NCI-H82 (cell line): ENCODE measurements around the gene KIFAP3.
A peak's percentile ranks its signal among the peaks of the same experiment; 100 is the strongest.
"Not testable (repeated sequence)": the region's sequence is repeated elsewhere in the genome, so short reads cannot be mapped to it uniquely, and the experiment has no call there.

ENCODE experiments used
- DNase-seq: peaks from one replicate; lab custom pipeline; 2025; lab: John Stamatoyannopoulos, UW

KIFAP3 gene

DNA sequence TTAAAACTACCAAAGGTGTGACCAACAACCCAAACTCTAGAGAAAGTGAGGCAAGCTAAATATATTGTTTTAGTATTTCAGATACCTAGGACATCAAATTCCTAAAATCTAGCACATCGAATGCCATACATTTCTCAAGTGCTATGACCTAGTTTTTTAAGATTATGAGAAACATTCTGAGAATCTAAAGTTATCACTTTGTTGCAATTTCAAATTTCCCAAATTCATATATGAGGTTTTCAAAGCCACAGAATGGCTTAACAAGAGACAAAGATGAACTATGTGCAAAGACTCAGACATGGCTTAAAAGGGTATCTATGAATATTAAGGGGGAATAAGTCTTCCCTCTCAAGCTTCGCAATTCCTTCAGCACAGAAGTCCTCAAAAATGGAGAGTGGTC, 187.6 kb downstream of the KIFAP3 start:
- no peak for DNase-seq

DNA sequence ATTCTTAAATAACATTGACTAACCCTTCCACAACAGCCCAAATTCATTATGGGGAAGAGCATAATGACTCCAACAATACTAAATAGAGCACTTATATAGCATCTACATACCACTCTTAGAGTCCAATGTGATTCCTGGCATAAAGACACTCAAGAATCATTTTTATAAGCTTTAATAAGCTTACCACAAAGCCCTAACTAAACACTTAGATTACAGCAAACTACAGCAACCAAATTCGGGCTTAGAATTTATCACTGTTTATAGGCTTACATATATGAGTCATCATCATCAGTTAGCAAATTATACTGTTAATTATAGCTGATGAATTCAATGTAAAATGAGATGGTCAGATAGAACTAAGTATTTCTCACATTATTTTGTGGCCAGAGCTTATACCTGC, 188.1 kb downstream of the KIFAP3 start:
- DNase-seq = peak; percentile 20

DNA sequence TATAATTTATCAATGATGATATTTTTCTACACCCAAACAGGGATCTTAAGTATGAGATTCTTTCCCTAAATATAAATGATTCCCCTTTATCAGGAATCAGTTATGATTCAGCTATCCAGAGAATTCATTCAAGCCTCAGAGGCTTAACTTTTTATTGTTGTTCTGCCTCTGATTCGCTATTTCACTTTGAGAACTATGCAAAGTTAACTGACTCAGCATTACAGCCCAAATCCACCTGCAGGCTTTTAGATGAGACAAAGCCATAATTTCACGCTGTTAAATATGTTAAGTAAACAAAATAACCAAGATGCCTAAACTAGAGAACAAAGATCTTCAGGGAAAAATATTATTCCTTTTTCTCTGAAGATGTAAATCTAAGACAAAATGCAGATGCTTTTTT, 189.3 kb downstream of the KIFAP3 start:
- no peak for DNase-seq

GRCh38 chr1:169884634-169885033, 189.9 kb downstream of the KIFAP3 start:
- DNase-seq = no peak

GRCh38 chr1:169882039-169882511, 192.4 kb downstream of the KIFAP3 start:
- DNase-seq = no peak

GRCh38 chr1:169879034-169879840, 195.3 kb downstream of the KIFAP3 start:
- no peak for DNase-seq

DNA sequence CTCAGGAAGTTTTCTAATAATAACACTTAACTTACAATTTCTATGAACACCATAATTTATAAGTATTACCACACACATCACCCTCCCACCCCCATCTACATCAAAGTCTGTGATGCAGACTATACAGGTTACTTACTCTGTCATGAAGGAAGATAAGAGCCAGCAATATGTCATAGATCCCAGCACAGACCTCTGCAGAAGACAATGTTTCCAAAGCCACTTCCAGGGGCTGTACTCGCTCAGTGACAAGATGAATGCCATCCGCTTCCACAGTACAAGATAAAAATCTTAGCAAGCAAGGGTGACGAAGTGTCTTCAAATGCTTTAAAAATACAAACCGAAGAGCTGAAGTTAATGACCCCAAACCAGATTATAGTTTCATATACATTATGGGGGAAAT, 196.0 kb downstream of the KIFAP3 start:
- no peak for DNase-seq

DNA sequence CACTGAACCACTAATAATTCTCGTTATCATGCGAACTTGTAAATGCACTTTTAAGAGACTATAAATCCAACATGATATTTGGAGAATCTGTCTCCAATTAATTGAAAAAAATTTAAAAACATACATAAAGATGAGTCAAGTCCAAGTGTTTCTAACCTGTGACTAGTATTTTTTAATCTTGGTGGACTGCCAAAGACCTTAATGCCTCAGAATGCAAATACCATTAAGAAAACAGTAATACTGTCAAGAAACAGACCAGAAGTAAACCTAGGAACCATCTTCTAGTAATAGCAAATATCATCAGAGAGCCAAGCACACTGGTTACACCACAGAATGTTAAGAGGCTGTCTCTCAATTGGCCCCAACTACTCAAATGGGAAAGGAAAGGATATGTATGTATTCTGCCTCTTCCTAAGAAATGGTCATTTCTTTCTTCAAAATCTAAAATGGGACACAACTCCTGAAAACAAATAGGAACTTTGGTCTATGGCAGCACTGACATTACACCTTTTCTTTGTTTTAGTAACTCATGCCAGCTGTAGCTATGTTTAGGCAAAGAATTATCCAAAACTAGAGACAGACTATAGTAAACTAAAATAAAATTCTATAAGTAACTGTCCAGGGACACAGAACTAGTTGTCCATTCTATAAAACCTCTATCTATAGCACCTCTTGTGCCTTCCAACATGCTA, 196.5 kb downstream of the KIFAP3 start:
- no peak for DNase-seq

DNA sequence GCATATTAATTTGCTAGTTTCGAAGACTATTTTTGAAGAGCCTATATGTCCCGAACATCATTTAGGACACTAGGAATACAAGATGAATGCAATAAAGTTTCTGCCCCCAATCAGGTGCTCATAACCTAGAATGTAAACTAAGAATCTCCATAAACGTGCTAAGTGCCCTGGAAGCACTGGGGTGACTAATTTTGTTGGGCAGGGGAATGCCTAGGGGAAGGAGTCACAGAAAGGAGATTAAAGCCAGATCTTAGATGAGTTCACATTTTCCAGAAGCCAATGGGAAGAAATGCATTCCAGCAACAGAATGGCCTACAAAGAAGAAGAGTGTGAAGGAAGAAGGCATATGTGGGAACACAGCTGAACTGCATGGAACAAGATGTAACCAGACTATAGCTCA, 200.3 kb downstream of the KIFAP3 start:
- DNase-seq = no peak

DNA sequence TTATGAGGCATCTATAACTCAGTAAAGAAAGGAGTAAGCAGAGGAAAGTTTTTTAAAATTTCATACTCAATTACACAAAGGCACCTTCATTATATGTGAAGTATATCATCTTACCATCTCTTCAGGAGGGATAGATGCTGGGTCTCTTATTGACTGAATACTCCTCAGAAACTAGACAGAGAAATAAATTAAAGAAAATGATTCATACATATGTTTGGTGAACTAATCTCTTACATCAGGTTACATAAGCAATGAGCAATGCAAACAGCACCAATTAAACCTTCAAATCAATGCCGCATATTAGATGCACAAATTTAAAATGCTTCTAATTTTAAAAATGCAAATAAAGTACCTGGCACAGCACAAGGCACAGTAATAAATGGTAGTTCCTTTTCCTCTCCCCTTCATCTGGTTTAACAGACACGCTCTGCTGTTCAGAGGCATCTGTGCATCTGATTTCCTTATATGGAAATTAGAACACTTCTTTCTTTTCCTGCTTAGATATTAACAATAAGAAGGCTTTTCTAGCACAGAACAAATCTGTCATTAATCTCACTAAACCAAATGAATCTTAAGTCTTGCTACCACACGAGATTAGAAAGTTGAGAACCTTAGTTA, 200.8 kb downstream of the KIFAP3 start:
- DNase-seq = no peak

- no peak for DNase-seq
Measured at GRCh38 chr1:169872906-169873305, 201.6 kb downstream of the KIFAP3 start.

DNA sequence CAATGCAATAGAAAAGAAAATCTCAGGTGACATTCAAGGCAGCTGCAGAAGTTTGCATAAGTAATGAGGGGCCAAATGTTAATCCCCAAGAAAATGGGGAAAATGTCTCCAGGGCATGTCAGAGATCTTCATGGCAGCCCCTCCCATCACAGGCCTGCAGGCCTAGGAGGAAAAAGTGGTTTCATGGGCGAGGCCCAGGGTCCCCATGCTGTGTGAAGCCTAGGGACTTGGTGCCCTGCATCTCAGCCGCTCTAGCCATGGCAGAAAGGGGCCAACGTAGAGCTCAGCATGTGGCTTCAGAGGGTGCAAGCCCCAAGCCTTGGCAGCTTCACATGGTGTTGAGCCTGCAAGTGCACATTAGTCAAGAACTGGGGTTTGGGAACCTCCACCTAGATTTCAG, 202.5 kb downstream of the KIFAP3 start:
- not testable (repeated sequence) for DNase-seq
